HG03097 (cell line): ENCODE results near the gene RASGRF1.
"Not testable (repeated sequence)": the region's sequence is repeated elsewhere in the genome, so short reads cannot be mapped to it uniquely, and the experiment has no call there.

Experiments used
- ATAC-seq: cut with Tn5 transposase; IDR thresholded peaks from one replicate; pipeline ENCODE4 v1.9.1; 2021; ENCODE audit not compliant: unreplicated experiment, low FRiP score

The RASGRF1 gene

GRCh38 chr15:79090487-79091203 is at the start of gene RASGRF1:
RASGRF1 (minus strand) TSS chr15:79090780; CDS start chr15:79090498, 282 bp downstream.
- no peak for ATAC-seq

- ATAC-seq: no peak
Measured at GRCh38 chr15:79136434-79137046, 46.0 kb upstream of the RASGRF1 start.

GRCh38 chr15:79133309-79133708 is 42.7 kb upstream of the RASGRF1 start:
- no peak for ATAC-seq

- ATAC-seq: no peak
Measured at GRCh38 chr15:79132770-79133169, 42.2 kb upstream of the RASGRF1 start.

- no peak for ATAC-seq
Measured at GRCh38 chr15:79132361-79132760, 41.8 kb upstream of the RASGRF1 start.

- ATAC-seq: no peak
Measured at GRCh38 chr15:79130535-79131130, 40.1 kb upstream of the RASGRF1 start.

- ATAC-seq: no peak
Measured at GRCh38 chr15:79129235-79129634, 38.7 kb upstream of the RASGRF1 start.

- ATAC-seq: no peak
Measured at GRCh38 chr15:79128556-79128955, 38.0 kb upstream of the RASGRF1 start.

GRCh38 chr15:79124388-79124787 is 33.8 kb upstream of the RASGRF1 start:
- no peak for ATAC-seq

- ATAC-seq: no peak
Measured at GRCh38 chr15:79122991-79123390, 32.4 kb upstream of the RASGRF1 start.

GRCh38 chr15:79122391-79122790 is 31.8 kb upstream of the RASGRF1 start:
- no peak for ATAC-seq

- no peak for ATAC-seq
Measured at GRCh38 chr15:79121571-79121970, 31.0 kb upstream of the RASGRF1 start.

- ATAC-seq: no peak
Measured at GRCh38 chr15:79117442-79118204, 27.0 kb upstream of the RASGRF1 start.

GRCh38 chr15:79116771-79117170 is 26.2 kb upstream of the RASGRF1 start:
- no peak for ATAC-seq

- no peak for ATAC-seq
Measured at GRCh38 chr15:79115986-79116665, 25.5 kb upstream of the RASGRF1 start.

- ATAC-seq: no peak
Measured at GRCh38 chr15:79113831-79114230, 23.3 kb upstream of the RASGRF1 start.

- ATAC-seq: not testable (repeated sequence)
Measured at GRCh38 chr15:79111404-79111803, 20.8 kb upstream of the RASGRF1 start.

- no peak for ATAC-seq
Measured at GRCh38 chr15:79105141-79105540, 14.6 kb upstream of the RASGRF1 start.

GRCh38 chr15:79102595-79102994 is 12.0 kb upstream of the RASGRF1 start:
- no peak for ATAC-seq

GRCh38 chr15:79101866-79102581 is 11.4 kb upstream of the RASGRF1 start:
- no peak for ATAC-seq
